Colonic mucosa (tissue), 4 donors: ENCODE results near the gene ZNF277. TPM values are rescaled to one million over a fixed set of nuclear protein-coding genes. Genes with fewer than 3 reads are reported as not detected.

Experiments
- DNase-seq: peaks from one replicate; pipeline ENCODE4 v3.0.0-alpha.2; 2020
- H3K27ac ChIP-seq: fragments of 200-600 bp; one replicate; pipeline ENCODE4 v1.8.0; 2021
- H3K27me3 ChIP-seq: fragments of 200-600 bp; one replicate; pipeline ENCODE4 v1.8.0; 2021
- H3K36me3 ChIP-seq: fragments of 200-600 bp; one replicate; pipeline ENCODE4 v1.8.0; 2021
- H3K4me1 ChIP-seq: fragments of 200-600 bp; one replicate; pipeline ENCODE4 v1.8.0; 2021; ENCODE audit warnings: mild to moderate bottlenecking
- H3K4me3 ChIP-seq: fragments of 200-600 bp; one replicate; pipeline ENCODE4 v1.8.0; 2021
- H3K9ac ChIP-seq, 2 donors: one replicate each; pipeline ENCODE4 v1.7.0; 2013; ENCODE audit warnings: control low read depth in 2 of 2, low read depth in 2 of 2, low read length in 2 of 2
- H3K9me3 ChIP-seq: fragments of 200-600 bp; one replicate; pipeline ENCODE4 v1.8.0; 2021
- intact Hi-C: fragments of 100-400 bp; cut with DNase I; formaldehyde crosslinking; loops from one replicate; pipeline ENCODE4 v1.14.1; 2022
- total RNA-seq, 2 donors: library from RNA; stranded (reverse); fragmentation: NEBNext Ultra II Directional in 1 of 2; extraction: Animal tissue kit (Norgen Biotek cat#: 25700) in 1 of 2; gene quantifications; one replicate each; pipeline ENCODE4 v1.2.1, GENCODE V29; 2021
- TF ChIP-seq, protein P1 (sequence below): fragments of 200-600 bp; IDR thresholded peaks from one replicate; pipeline ENCODE4 v1.8.0; 2022; ENCODE audit warnings: antibody characterized with exemption, mild to moderate bottlenecking
- donor health status: healthy.
- donor health status: DM: no; HTN: no; CAD: no.
- donor health status: DM: no; HTN: no; CAD: no.

Gene ZNF277
- total RNA-seq, 2 donors from 2014 or later = 14.1 to 27.4 TPM

DNA sequence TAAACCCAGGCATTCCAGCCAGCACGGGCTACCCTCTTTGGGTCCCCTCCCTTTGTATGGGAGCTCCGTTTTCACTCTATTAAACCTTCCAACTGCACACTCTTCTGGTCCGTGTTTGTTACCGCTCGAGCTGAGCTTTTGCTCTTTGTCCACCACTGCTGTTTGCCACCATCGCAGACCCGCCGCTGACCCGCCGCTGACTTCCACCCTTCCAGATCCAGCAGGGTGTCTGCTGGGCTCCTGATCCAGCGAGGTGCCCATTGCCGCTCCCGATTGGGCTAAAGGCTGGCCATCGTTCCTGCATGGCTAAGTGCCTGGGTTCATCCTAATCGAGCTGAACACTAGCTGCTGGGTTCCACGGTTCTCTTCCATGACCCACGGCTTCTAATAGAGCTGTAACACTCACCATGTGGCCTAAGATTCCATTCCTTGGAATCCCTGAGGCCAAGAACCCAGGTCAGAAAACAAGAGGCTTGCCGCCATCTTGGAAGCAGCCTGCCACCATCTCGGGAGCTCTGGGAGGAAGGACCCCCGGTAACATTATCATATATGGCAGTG is 14.5 kb downstream of the ZNF277 start:
- Histone ChIP-seq H3K27me3 (no peaks in the 10 kb centered on the region), H3K27ac (no peak overlapping the region), H3K4me3 (no peak overlapping the region), H3K9ac (no peak overlapping the region), H3K36me3 (no peaks in the 10 kb centered on the region), H3K9me3 (no peaks in the 10 kb centered on the region), H3K4me1 (no peaks in the 10 kb centered on the region)
- DNase-seq = no peak
- intact Hi-C loops = no loop called here
- TF ChIP-seq, protein P1, sequence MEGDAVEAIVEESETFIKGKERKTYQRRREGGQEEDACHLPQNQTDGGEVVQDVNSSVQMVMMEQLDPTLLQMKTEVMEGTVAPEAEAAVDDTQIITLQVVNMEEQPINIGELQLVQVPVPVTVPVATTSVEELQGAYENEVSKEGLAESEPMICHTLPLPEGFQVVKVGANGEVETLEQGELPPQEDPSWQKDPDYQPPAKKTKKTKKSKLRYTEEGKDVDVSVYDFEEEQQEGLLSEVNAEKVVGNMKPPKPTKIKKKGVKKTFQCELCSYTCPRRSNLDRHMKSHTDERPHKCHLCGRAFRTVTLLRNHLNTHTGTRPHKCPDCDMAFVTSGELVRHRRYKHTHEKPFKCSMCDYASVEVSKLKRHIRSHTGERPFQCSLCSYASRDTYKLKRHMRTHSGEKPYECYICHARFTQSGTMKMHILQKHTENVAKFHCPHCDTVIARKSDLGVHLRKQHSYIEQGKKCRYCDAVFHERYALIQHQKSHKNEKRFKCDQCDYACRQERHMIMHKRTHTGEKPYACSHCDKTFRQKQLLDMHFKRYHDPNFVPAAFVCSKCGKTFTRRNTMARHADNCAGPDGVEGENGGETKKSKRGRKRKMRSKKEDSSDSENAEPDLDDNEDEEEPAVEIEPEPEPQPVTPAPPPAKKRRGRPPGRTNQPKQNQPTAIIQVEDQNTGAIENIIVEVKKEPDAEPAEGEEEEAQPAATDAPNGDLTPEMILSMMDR = no peak

DNA sequence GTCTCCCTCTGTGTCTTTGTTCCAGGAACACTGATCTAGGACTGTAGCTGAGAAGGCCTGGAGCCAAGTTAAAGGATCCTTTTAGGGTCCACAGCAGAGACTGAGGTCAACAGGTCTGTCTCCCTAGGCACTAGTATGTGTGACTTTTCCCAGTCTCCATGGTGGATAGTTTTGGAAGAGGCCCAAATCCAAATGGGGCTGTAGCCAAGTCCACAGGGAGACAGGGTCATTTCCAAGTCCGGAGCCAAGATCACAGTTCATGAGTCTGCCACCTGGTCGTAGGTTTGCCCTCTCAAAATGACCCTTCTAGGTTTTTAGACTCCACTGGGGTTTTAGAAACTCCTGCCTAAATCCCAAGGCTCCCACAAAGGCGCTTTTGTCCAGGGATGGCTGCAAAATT is 16.8 kb downstream of the ZNF277 start:
- Histone ChIP-seq H3K9me3 (no peaks in the 10 kb centered on the region), H3K27ac (no peak overlapping the region), H3K36me3 (no peaks in the 10 kb centered on the region), H3K9ac (no peak overlapping the region), H3K4me1 (no peaks in the 10 kb centered on the region), H3K4me3 (no peak overlapping the region), H3K27me3 (no peaks in the 10 kb centered on the region)
- intact Hi-C loops = no loop called here
- DNase-seq = no peak
- TF ChIP-seq, protein P1 = no peak

DNA sequence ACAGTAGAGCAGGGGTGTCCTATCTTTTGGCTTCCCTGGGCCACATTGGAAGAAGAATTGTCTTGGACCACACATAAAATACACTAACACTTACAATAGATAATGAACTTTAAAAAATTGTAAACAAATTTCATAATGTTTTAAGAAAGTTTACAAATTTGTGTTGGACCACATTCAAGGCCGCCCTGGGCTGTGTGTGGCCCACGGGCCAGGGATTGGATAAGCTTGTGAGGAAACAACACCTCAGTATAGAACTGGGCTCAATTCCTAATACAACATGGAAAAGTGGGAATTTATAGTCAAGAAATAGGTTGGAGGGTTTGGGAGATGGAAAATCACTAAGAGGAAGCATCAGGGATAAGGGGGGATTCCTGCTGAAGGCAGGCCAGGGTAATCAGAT is 17.7 kb downstream of the ZNF277 start:
- TF ChIP-seq, protein P1 = no peak
- Histone ChIP-seq H3K27me3 (no peaks in the 10 kb centered on the region), H3K9me3 (no peaks in the 10 kb centered on the region), H3K27ac (no peak overlapping the region), H3K4me1 (no peaks in the 10 kb centered on the region), H3K36me3 (no peaks in the 10 kb centered on the region), H3K9ac (no peak overlapping the region), H3K4me3 (no peak overlapping the region)
- intact Hi-C loops = no loop called here
- DNase-seq = no peak

DNA sequence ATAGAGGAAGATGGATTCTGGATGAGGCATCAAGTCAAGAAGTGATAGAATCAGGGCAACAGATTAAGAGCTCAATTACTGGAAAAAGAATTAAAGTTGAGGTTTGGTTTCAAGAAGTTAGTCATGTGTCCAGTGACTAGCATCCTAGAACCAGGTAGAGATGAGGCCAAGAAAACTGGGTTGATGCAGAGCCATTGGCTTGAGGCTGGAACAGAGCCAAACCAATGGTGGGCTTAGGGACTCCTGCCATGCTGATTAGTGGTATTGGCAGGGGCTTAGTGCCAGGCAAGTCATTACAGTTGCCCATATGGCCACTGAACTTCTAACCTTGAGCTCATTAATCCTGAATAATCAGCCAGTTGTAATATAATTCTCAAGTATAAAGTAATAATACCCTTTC is 18.5 kb downstream of the ZNF277 start:
- no peaks in the 10 kb centered on the region for H3K27me3 ChIP-seq
- no peaks in the 10 kb centered on the region for H3K36me3 ChIP-seq
- TF ChIP-seq, protein P1 = no peak
- no peak overlapping the region for H3K4me3 ChIP-seq
- no peaks in the 10 kb centered on the region for H3K9me3 ChIP-seq
- intact Hi-C loops = no loop called here
- no peak overlapping the region for H3K9ac ChIP-seq
- H3K4me1 ChIP-seq = no peaks in the 10 kb centered on the region
- H3K27ac ChIP-seq = no peak overlapping the region
- no peak for DNase-seq

DNA sequence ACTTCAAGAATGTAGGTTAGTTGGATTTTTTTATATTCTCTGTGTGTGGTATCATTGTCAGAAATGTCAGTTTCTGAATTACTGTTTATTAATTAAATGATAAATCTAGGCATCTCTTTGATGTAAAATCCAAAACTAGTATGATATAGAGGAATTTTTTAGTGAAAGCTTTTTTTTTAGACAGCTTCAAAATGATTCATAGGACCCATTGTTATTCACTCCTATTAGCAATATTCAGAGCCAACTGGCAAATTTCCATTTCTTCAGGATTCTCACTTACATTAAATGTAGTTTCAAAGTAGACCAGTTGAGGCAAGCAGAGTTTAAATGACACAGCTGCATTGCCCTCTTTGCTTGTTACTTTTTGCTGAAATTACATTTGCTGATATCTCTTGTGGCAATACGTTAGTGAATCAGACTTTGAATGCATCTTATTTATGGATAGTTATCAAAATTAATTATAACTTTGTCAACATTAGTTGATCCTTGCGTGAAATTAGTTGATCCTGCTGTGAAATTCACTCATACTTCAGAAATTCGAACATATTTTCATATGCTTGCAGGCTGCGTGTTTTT is 20.3 kb downstream of the ZNF277 start:
- Histone ChIP-seq H3K27ac (no peak overlapping the region), H3K36me3 (no peaks in the 10 kb centered on the region), H3K27me3 (no peaks in the 10 kb centered on the region), H3K9ac (no peak overlapping the region), H3K4me3 (no peak overlapping the region), H3K4me1 (no peaks in the 10 kb centered on the region), H3K9me3 (no peaks in the 10 kb centered on the region)
- intact Hi-C loops = no loop called here
- TF ChIP-seq, protein P1 = no peak
- DNase-seq = no peak
